ENCODE results near the gene COX15.
"Not testable (repeated sequence)": the region's sequence is repeated elsewhere in the genome, so short reads cannot be mapped to it uniquely, and the experiment has no call there.

COX15 gene
- long read RNA-seq, donor 1, transcript COX15-201 (9 exons, 2,356 nt): major isoform, 7 of 17 reads
- long read RNA-seq, donor 1, partial matches to known transcripts: 9 of 17 reads
- long read RNA-seq, donor 1, other reads (novel, unspliced or antisense): 0 of 17 reads
- long read RNA-seq, donor 2, partial matches to known transcripts: 0 of 4 reads
- long read RNA-seq, donor 2, other reads (novel, unspliced or antisense): 0 of 4 reads
- long read RNA-seq, donor 3, partial matches to known transcripts: 0 of 2 reads
- long read RNA-seq, donor 3, other reads (novel, unspliced or antisense): 0 of 2 reads
- long read RNA-seq, donor 4, transcript COX15-201 (9 exons, 2,356 nt): major isoform, 6 of 13 reads
- long read RNA-seq, donor 4, partial matches to known transcripts: 5 of 13 reads
- long read RNA-seq, donor 4, other reads (novel, unspliced or antisense): 0 of 13 reads
- long read RNA-seq, donor 5, partial matches to known transcripts: 0 of 5 reads
- long read RNA-seq, donor 5, other reads (novel, unspliced or antisense): 0 of 5 reads
- long read RNA-seq, donor 6, partial matches to known transcripts: 0 of 1 reads
- long read RNA-seq, donor 6, other reads (novel, unspliced or antisense): 0 of 1 reads
- long read RNA-seq, donor 7, transcript COX15-201 (9 exons, 2,356 nt): major isoform, 6 of 8 reads
- long read RNA-seq, donor 7, partial matches to known transcripts: 0 of 8 reads
- long read RNA-seq, donor 7, other reads (novel, unspliced or antisense): 0 of 8 reads
- long read RNA-seq, donor 8, transcript COX15-201 (9 exons, 2,356 nt): major isoform, 7 of 21 reads
- long read RNA-seq, donor 8, partial matches to known transcripts: 12 of 21 reads
- long read RNA-seq, donor 8, other reads (novel, unspliced or antisense): 0 of 21 reads

DNA sequence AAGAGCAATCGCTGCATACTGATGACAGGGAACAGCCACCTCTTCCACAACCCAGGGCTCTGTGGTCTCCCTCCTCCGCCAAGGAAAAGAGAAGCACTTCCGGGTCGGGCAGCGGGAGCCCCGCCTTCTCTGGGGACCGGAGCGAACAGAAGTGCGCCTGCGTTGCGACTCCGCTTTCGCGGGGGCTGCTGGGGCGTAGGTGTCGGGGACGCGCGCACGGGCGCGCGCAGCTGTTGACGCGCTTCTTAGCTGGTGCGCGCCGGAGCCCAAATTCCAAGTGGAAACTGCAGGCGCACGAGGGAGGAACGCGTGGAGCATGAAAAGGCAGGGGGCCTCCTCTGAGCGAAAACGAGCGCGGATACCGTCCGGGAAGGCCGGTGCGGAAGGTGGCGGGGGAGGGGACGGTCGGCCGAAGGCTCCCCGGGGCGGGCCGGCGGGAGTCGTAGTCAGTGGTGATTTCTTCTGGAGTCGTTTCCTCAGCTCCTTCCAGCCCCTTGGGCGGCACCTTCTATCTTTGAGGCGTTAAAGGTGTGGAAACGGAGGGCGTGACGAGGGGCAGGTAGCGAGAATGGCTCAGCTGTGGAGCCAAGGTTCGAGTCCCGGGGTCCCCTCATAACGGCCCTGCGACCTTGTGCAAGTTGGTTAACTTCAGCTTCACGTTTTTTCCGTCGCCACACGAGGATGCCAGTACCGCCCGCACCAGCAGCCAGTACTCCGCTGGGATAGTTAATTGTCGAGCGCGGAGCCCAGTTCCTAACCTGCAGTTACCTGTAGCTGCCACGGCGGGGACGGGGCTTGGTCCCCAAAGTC lies at the start of gene COX15, which contains the start of gene CUTC:
Gene COX15 (minus strand): TSS at position 95 of the 810 bp plus-strand sequence. CDS start 78 bp downstream, at position 17.
Gene CUTC (plus strand): TSS at position 202 of the 810 bp plus-strand sequence. CDS start 115 bp downstream, at position 317.
- peak; percentile 95 for DNase-seq

DNA sequence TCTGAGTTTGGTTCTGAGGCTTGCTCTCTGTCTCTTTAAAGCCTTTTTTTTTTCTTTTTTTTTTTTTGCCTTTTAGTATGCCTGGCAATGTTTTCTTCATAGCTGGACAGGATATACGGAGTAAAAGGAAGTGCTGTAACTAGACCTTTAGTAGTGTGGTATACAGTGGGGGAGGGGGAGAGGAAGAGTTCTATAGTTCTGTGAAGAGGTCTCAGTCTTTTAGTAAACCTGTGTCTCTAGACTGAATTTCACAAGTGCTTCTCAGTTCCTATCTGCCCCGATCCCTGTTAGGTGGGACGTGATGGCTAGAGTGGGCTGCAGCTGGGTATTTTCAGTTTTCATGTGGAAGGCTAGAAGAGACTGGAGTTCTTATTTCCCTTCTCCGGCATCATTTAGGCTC lies 47.4 kb upstream of the COX15 start:
- DNase-seq: peak; percentile 27

DNA sequence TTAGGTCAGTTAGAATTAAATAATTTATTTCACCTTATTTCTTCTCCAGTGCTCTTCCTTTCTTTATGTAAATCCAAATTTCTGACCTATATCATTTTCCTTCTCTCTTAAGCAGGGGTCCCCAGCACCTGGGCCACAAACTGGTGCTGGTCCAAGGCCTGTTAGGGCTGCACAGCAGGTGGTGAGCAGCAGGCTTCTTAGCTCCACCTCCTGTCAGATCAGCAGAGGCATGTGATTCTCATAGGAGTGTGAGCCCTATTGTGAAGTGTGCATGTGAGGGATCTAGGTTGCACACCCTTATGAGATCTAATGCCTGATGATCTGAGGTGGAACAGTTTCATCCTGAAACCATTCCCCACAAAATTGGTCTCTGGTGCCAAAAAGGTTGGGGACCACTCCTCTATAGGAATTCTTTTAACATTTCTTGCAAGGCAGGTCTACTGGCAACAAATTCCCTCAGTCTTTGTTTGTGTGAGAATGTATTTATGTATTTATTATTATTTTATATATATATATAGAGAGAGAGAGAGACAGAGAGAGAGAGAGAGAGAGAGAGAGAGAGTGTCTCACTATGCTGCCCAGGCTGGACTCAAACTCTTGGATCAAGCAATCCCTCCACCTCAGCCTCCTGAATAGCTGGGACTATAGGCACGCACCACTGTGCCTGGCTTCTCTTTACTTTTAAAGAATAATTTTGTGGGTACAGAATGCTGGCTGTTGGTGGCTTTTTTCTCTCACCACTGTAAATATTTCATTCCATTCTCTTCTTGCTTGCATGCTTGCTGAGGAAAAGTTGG lies 46.2 kb upstream of the COX15 start:
- DNase-seq: no peak

DNA sequence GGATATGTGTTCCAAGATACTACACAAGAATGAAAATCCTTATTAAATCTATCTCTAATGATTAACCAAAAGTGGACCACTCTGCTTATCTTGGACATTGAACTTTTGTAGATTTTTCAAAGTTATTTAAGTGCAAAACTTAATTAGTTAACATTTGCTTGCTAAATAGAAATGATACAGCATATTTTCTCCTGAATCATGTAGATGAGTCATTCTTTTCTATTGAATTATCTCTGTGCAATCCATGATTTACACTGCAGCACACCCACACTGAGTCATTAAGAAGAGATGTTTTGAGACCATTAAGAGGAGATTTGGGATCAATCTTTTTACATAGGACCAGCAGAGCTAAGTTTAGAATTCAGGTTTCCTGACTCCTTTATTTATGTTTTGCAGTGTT lies 43.9 kb upstream of the COX15 start:
- no peak for DNase-seq

DNA sequence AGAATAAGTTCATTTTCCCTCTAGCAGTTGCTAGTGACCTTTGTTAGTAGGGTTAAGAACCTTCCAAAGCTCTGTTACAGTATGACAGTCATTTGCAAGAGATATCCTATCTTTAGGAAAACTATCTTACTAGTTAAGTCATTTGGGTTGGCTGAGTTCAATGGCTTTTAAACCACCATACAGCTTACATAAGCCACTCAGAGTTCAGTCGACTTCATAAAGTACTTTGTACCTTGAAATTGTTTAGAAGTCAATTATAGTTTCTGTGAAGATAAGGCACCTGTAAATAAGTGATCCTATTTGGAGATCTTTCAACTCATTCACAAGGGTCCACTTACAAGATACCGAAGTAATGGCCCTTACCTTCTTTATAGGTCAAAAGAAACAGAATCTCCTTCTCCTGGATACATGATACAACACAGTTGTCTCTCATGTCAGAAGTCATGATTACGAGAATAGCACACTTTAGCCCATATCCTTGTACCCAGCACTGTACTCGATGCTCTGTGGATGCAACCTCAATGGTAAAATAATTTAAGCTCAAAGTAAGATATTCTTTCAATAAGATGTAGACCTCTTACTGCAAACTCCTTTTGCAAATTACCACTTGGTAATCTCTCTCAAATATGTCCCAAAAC lies 38.6 kb upstream of the COX15 start:
- DNase-seq: no peak

DNA sequence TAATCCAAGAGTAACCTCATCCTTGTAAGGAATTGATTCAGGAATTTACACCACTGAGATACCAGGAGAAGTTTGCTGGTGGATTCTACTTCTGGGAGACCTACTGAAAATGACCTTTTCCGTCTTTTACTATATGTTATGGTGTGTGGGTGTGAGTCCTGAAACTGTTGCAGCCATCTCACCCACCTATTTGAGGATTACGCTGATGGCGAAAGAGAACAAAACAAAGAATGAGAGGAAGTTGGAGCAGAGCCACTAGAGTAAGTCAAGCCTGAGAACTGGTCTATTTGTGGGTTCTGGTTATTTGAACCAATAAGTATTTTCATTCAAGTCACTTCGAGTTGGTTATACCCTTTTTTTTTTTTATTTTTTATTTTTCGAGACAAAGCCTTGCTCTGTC lies 37.8 kb upstream of the COX15 start:
- no peak for DNase-seq

DNA sequence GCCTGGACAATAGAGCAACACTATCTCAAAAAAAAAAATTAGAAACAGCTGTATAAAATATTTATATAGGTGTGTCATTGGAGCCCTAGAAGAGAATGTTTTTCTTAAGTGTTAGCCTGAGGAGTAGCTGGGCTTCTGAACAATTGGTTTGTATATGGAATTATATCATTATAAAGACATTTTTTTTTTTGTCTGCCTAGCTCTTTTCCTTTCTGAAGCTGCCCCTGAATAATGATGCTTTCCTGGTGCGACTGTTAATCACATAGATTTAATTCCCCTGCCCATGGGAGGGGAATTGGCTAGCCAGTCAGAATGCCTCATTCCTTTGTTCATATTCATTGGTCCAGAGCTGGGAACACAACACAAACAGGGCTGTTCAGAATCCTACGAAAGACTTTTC lies 36.6 kb upstream of the COX15 start:
- no peak for DNase-seq

DNA sequence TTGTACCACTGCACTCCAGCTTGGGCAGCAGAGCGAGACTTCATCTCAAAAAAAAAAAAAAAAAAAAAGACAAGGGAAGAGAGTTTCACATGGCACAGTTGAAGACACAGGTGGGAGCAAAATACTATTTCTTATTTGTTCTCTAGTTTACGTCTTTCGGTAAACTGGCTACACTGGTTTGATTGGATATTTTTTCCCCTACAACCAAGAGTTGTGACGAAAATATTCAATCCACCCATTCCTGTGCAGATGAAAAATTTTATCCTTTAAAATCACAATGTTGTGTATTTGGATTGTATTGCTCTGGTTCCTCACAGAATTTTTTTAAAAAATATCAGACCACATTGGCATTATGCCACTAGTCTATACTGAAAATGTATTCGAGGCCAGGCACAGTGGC lies 36.0 kb upstream of the COX15 start:
- no peak for DNase-seq

DNA sequence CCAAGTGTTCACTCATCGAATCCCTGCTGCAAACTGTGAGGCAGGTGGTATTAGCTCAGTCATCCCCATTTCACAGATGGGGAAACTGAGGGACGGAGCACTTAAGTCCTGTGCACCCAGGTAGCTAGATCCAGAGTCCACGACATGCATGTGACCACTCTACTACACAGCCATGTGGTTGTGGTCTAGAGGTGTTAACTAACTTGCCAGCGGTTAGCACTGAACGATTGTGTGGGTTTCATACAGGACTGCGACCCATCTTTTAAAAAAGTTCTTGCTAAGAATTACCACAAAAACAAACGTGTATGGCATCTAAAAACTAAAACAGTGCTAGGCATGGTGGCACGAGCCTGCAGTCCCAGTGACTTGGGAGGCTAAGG lies 34.4 kb upstream of the COX15 start:
- DNase-seq: no peak

DNA sequence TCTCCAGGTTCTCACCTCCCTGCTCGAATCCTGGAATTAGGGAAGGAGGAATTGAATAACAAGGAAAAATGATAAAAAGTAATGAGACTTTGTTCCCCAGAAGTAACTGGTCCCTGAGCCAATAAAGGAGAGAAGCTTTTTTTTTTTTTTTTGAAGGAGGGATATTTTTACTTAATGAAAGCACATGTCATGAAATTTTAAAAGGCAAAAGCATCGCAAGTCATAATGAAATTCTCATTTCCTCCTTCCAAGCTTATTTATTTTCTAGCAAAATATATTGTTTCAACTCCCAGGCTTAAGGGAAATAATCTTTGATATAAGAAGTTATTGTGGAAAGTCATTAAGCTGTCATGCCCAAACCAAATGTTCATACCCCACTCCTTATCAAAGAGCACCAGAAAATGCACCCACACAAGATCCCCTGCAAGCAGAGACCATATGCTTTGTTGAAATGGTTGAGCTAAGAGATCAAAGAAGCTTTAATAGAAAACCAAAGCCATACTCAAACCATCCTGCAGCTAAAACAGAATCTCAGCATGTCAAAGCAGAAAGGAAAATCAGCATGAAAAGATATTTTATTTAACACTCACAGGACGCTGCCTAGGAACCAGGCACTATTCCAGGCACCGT lies 33.9 kb upstream of the COX15 start:
- DNase-seq: no peak

DNA sequence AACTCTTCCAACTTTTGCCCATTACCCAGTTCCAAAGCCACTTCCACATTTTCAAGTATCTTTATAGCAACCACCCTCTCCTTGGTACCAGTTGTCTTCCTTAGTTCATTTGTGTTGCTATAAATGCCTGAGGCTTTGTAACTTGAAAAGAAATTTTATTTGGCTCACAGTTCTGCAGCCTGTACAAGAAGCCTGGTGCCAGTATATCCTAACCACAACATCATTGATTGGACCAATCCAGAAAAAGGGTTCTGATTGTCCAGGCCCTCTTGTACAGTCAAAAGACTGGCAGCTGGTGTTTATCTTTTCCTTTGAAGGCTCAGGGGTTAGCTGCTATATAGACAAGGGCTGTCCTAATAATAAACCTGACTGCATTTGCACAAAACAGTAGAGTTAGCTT lies 29.4 kb upstream of the COX15 start:
- DNase-seq: no peak

DNA sequence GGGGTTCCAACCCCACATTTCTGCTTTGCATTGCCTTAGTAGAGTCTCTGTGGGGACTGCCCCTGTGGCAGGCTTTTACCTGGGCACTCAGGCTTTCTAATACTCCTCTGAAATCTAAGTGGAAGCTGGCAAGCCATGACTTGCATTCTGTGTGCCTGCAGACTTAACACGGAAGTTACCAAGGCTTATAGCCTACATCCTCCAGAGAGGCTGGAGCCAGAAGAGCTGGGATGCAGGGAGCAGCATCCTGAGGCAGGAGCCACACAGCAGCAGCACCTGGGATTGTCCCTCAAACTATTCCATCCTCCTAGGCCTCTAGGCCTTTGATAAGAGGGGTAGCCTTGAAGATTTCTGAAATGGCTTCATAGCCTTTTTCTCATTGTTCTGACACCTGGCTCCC lies 28.4 kb upstream of the COX15 start:
- DNase-seq: no peak

DNA sequence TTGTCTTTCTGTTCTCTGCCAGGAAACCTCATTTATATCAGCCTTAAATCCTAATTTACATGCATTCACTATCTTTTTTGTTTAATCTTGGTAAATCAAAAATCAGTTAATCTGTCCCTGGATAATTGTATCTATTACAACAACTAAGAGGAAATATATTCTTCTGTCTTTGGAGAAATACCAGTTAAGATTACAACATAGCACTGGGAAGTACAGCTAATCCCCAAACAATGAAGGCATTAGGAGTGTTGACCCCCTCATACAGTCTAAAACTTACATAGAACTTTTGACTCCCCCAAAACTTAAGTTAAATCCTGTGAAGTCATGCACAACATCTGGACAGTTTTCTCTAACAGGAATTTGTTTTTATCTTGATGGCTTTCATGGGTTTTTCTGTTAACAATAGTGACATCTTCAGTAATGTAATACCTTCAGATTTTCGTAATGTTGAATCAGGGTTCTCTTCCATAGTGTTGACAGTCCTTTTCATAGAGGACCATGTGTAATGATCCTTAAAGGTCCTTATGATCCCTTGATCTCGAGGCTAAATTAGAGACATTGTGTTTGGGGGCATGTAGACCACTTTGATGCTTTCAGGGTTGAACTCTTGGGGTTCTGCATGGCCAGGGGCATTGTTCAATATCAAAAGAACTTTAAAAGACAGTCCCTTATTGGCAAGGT lies 26.4 kb upstream of the COX15 start:
- DNase-seq: no peak

DNA sequence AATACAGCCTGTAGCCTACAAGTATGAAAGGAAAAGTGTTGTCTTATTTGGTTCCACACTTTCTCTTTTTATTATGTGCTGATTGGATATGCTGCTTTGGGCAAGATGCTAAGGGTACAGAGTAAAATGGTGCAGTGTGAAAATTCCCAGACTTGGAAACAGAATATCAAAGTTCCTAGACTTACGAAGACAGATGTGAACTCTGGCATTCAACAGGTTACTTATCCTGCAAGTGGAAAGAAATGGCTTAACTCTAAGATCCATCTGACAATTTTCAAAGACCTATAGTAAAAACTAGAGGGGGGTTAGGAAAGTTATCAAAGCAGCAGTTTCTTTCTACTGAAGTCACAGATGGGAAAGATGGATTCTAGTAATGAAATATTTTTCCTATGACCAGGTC lies 24.2 kb upstream of the COX15 start:
- DNase-seq: no peak

DNA sequence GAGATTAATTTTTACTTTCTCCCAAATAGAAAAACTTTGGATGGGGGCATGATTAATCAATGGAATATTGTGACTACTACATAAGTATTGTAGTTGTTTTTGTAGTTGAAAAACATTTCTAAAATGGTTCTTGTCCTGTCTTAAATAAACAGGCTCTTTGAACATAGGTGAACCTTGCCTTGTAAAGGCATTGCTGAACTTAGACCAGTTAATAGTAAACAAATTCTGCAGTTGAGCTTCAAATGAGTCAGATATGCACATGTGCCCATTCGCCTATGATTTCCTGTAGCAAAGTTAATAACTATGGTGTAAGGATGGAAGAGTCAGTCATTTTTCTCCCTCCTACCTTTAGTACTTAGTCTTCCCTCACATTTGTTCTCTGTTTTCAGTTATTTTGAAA lies 22.7 kb upstream of the COX15 start:
- no peak for DNase-seq

DNA sequence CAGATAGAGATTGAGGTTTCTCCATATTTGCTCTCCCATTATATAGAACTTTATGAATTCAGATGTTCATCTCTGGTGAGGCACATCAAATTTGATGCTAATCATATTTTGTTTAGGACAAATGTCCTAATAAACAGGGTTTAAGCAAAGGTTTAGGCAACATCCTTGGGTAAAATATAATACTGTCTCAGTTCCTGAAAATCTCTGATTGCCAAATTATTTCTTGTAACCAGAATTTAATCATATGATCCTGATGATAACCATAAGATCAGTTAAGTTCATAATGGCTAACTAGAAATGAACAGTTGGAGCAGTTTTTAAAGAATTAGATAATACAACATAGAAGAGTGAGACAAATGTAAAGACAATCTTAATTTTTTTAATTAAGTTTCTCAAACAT lies 18.7 kb upstream of the COX15 start:
- DNase-seq: no peak

DNA sequence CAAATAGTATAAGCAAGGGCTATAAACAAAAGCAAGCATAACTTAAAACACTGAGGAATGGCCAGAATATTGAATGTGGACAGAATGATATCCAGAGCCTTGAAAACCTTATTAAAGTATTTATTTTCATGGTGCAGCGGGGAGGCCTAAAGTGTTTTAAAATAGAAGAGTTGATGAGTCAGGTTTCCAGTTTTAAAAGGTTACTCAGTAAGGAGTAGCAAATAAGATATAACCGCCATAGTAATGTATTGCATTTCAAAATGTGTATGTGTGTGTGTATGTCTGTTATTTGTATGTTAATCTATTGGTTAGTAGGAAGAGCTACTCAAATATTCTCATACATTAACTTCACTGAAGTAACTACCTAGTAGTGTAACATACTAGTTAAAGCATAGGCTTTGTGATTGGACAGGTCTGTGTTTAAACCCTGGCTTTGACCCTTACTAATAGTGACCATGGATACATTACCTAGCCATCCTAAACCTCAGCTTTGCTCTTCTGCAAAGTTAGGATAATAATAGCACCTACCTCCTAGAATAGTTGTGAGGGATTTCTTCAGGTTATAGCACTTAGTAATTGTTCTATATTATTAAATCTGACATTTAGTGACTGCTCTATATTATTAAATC lies 17.0 kb upstream of the COX15 start:
- no peak for DNase-seq

DNA sequence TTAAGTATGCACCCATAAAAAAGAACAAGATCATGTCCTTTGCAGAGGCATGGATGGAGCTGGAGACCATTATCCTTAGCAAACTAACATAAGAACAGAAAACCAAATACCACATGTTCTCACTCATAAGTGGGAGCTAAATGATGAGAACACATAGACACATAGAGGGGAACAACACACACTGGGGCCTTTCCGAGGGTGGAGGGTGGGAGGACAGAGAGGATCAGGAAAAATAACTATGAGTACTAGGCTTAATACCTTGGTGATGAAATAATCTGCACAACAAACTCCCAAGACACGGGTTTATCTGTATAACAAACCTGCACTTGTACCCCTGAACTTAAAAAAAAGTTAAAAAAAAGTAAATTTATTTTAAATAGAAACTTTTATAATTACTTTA lies 14.2 kb upstream of the COX15 start:
- not testable (repeated sequence) for DNase-seq

DNA sequence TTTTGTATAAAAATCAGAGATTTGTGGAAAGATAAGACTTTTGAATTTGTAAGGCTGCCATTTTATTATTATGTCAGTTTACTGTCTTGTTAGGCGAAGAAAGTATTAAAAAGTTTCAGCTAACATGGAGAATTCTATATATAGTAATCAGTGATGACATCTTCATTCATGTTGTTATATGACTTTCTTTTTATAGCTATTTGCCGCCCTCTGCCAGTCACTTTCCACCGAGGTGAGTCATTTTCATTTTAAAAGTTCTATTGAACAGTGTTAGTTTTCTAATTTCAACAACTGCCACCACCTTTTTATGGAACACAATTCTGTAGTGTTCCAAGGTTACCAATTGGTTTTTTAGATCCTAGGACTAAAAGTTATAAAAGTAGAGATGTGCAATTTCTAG lies 11.9 kb upstream of the COX15 start:
- DNase-seq: no peak

DNA sequence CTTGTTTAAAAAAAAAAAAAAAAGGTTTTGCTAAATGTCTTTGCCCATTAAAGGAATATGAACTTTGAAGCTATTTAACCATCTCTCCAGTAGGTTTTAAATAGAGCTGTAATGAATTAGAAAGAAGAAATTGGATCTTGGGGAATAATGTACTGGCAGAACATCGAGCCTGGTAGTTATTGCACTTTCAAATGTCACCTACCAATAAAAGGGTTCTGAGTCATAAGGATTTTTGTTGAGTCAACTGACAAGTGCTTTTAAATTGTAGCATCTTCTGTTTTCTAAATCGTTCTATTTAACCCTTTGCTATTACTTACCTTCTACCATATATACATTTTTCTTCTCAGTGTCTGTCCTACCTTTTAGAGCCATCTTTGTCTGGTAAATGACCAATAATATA lies 10.8 kb upstream of the COX15 start:
- DNase-seq: no peak
